Measurements from ENCODE around the gene MRPL18. TPM values are rescaled to one million over a fixed set of nuclear protein-coding genes. Genes with fewer than 3 reads are reported as not detected.

Gene MRPL18
- total and polyA plus RNA-seq, 4 donors = 42.9 to 120 (median 61.3) TPM

GRCh38 chr6:159761129-159761872 lies 29.0 kb upstream of the MRPL18 start:
- Histone ChIP-seq H3K27ac (ENCODE audit: low read depth in 1 of 2, low read length in 1 of 2) (peak overlapping the region; percentile 83 to 95), H3K27me3 (ENCODE audit: control insufficient read depth in 3 of 3, insufficient read depth in 3 of 3, low read length in 2 of 3) (no peaks in the 10 kb centered on the region), H3K9me3 (ENCODE audit: control insufficient read depth in 4 of 4, insufficient read depth in 3 of 4, low read length in 3 of 4) (no peaks in the 10 kb centered on the region), H3K4me1 (ENCODE audit: control insufficient read depth in 5 of 5, insufficient read depth in 5 of 5, low read length in 5 of 5) (peaks cover 0 to 14% (median 5%) of the 10 kb centered on the region in 5 donors), H3K4me3 (peak overlapping the region; percentile 58), H3K36me3 (ENCODE audit: control insufficient read depth in 4 of 4, insufficient read depth in 4 of 4, low read length in 4 of 4) (peaks cover 4 to 24% (median 14%) of the 10 kb centered on the region in 4 donors), H3K9ac (ENCODE audit: insufficient read depth in 1 of 2, low read length in 2 of 2) (peak overlapping the region; percentile 76 to 90)
- TF ChIP-seq, protein P1, sequence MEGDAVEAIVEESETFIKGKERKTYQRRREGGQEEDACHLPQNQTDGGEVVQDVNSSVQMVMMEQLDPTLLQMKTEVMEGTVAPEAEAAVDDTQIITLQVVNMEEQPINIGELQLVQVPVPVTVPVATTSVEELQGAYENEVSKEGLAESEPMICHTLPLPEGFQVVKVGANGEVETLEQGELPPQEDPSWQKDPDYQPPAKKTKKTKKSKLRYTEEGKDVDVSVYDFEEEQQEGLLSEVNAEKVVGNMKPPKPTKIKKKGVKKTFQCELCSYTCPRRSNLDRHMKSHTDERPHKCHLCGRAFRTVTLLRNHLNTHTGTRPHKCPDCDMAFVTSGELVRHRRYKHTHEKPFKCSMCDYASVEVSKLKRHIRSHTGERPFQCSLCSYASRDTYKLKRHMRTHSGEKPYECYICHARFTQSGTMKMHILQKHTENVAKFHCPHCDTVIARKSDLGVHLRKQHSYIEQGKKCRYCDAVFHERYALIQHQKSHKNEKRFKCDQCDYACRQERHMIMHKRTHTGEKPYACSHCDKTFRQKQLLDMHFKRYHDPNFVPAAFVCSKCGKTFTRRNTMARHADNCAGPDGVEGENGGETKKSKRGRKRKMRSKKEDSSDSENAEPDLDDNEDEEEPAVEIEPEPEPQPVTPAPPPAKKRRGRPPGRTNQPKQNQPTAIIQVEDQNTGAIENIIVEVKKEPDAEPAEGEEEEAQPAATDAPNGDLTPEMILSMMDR (IDR thresholded peaks at IDR 0.05; ENCODE audit: control extremely low read depth, extremely low read depth) = no peak
- no peak for ATAC-seq (ENCODE audit: insufficient read depth, low FRiP score)
- DNase-seq = no peak
- 2 to 6% methylated on average over 43 to 45 of the region's 45 CpGs for WGBS, 2 donors

DNA sequence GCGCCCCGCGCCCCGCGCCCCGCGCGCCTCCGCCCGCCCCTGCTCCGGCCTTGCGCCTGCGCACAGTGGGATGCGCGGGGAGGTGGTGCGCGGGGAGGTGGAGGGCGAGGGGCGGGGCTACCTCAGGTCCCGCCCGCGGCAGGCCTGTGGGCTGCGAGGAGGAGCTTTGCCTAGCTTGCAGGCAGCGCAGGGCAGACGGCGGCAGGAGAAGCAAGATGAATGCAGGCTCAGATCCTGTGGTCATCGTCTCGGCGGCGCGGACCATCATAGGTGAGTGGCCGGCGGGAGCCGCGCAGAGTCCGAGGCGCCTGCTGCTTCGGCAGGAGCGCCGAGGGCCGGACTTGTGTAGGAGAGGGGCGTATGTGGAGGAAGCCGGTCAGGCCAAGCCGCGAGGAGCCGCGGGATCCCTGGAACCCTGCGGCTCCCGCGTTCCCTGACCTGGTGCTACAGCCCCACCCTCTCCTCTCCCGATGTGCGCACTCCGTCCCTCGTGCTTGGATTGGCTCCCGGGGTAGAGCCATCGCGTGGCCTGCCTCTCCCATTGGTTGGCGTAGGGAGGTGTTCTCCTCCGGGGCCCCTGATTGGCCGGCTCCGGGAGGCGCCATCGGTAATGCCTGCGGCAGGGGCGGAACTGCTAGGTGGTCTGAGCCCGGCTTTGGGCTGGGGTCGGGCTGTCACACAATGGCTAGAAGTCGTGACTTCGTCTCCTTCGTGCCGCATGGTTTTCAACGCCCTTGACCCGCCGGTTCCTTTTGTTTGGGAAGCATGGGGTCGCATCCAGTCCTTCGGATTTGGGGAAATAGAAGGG lies 28.2 kb upstream of the MRPL18 start, which contains the start of gene ACAT2:
Gene ACAT2 (plus strand): TSS at position 173 of the 808 bp plus-strand sequence. CDS start 43 bp downstream, at position 216.
- DNase-seq (peak; percentile 97), ATAC-seq (ENCODE audit: insufficient read depth, low FRiP score) (peak; percentile 96)
- peaks cover 0 to 14% (median 5%) of the 10 kb centered on the region in 5 donors for H3K4me1 ChIP-seq (ENCODE audit: control insufficient read depth in 5 of 5, insufficient read depth in 5 of 5, low read length in 5 of 5)
- H3K4me3 ChIP-seq = peak within 1 kb of the TSS; percentile 78
- no peaks in the 10 kb centered on the region for H3K27me3 ChIP-seq (ENCODE audit: control insufficient read depth in 3 of 3, insufficient read depth in 3 of 3, low read length in 2 of 3)
- peaks cover 4 to 24% (median 16%) of the 10 kb centered on the region in 4 donors for H3K36me3 ChIP-seq (ENCODE audit: control insufficient read depth in 4 of 4, insufficient read depth in 4 of 4, low read length in 4 of 4)
- peak within 1 kb of the TSS; percentile 95 to 98 for H3K27ac ChIP-seq (ENCODE audit: low read depth in 1 of 2, low read length in 1 of 2)
- TF ChIP-seq, protein P1 (IDR thresholded peaks at IDR 0.05; ENCODE audit: control extremely low read depth, extremely low read depth) = no peak
- WGBS, 2 donors = 0 to 1% methylated on average over 65 to 76 of the region's 76 CpGs
- H3K9me3 ChIP-seq (ENCODE audit: control insufficient read depth in 4 of 4, insufficient read depth in 3 of 4, low read length in 3 of 4) = no peaks in the 10 kb centered on the region
- H3K9ac ChIP-seq (ENCODE audit: insufficient read depth in 1 of 2, low read length in 2 of 2) = peak within 1 kb of the TSS; percentile 76 to 90

GRCh38 chr6:159762681-159763293 lies 27.5 kb upstream of the MRPL18 start:
- H3K9me3 ChIP-seq (ENCODE audit: control insufficient read depth in 4 of 4, insufficient read depth in 3 of 4, low read length in 3 of 4) = no peaks in the 10 kb centered on the region
- H3K27ac ChIP-seq (ENCODE audit: low read depth in 1 of 2, low read length in 1 of 2) = peak overlapping the region; percentile 73 to 91
- no peaks in the 10 kb centered on the region for H3K27me3 ChIP-seq (ENCODE audit: control insufficient read depth in 3 of 3, insufficient read depth in 3 of 3, low read length in 2 of 3)
- H3K36me3 ChIP-seq (ENCODE audit: control insufficient read depth in 4 of 4, insufficient read depth in 4 of 4, low read length in 4 of 4) = peaks cover 9 to 27% (median 21%) of the 10 kb centered on the region in 4 donors
- peak in 1 of 3 donors; percentile 9 for DNase-seq
- H3K9ac ChIP-seq (ENCODE audit: insufficient read depth in 1 of 2, low read length in 2 of 2) = peak overlapping the region; percentile 7 to 41
- TF ChIP-seq, protein P1 (IDR thresholded peaks at IDR 0.05; ENCODE audit: control extremely low read depth, extremely low read depth) = no peak
- H3K4me1 ChIP-seq (ENCODE audit: control insufficient read depth in 5 of 5, insufficient read depth in 5 of 5, low read length in 5 of 5) = peaks cover 0 to 14% (median 5%) of the 10 kb centered on the region in 5 donors
- peak overlapping the region; percentile 78 for H3K4me3 ChIP-seq
- no peak for ATAC-seq (ENCODE audit: insufficient read depth, low FRiP score)
- WGBS, 2 donors = 13 to 15% methylated on average over 16 of the region's 16 CpGs

All from lung (tissue), 12 donors.